ENCODE data around the gene RTN4. TPM values are rescaled to one million over a fixed set of nuclear protein-coding genes. Genes with fewer than 3 reads are reported as not detected.

The RTN4 gene
- total and polyA plus RNA-seq, 2 experiments from 2014 or later: 218 to 221 TPM

- TF ChIP-seq, protein P1, sequence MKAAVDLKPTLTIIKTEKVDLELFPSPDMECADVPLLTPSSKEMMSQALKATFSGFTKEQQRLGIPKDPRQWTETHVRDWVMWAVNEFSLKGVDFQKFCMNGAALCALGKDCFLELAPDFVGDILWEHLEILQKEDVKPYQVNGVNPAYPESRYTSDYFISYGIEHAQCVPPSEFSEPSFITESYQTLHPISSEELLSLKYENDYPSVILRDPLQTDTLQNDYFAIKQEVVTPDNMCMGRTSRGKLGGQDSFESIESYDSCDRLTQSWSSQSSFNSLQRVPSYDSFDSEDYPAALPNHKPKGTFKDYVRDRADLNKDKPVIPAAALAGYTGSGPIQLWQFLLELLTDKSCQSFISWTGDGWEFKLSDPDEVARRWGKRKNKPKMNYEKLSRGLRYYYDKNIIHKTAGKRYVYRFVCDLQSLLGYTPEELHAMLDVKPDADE (IDR thresholded peaks at IDR 0.05): no peak
- no peak for TF ChIP-seq CREB1 (CRISPR knock-in tag; IDR thresholded peaks at IDR 0.05; ENCODE audit: low read depth)
- TF ChIP-seq POLR2AphosphoS5 (IDR thresholded peaks at IDR 0.05; ENCODE audit: low read depth): no peak
- TF ChIP-seq CTCF (conservative IDR thresholded peaks at IDR 0.05; ENCODE audit: low read depth in 2 of 2): no peak
- no peak for TF ChIP-seq ZNF114 (CRISPR knock-in tag; IDR thresholded peaks at IDR 0.05)
- no peak for TF ChIP-seq NANOG (IDR thresholded peaks at IDR 0.05; ENCODE audit: borderline replicate concordance)
- TF ChIP-seq, protein P2, sequence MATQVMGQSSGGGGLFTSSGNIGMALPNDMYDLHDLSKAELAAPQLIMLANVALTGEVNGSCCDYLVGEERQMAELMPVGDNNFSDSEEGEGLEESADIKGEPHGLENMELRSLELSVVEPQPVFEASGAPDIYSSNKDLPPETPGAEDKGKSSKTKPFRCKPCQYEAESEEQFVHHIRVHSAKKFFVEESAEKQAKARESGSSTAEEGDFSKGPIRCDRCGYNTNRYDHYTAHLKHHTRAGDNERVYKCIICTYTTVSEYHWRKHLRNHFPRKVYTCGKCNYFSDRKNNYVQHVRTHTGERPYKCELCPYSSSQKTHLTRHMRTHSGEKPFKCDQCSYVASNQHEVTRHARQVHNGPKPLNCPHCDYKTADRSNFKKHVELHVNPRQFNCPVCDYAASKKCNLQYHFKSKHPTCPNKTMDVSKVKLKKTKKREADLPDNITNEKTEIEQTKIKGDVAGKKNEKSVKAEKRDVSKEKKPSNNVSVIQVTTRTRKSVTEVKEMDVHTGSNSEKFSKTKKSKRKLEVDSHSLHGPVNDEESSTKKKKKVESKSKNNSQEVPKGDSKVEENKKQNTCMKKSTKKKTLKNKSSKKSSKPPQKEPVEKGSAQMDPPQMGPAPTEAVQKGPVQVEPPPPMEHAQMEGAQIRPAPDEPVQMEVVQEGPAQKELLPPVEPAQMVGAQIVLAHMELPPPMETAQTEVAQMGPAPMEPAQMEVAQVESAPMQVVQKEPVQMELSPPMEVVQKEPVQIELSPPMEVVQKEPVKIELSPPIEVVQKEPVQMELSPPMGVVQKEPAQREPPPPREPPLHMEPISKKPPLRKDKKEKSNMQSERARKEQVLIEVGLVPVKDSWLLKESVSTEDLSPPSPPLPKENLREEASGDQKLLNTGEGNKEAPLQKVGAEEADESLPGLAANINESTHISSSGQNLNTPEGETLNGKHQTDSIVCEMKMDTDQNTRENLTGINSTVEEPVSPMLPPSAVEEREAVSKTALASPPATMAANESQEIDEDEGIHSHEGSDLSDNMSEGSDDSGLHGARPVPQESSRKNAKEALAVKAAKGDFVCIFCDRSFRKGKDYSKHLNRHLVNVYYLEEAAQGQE (IDR thresholded peaks at IDR 0.05; ENCODE audit: unreplicated experiment): no peak
- TF ChIP-seq STAT1 (IDR thresholded peaks at IDR 0.05; ENCODE audit: unreplicated experiment): no peak
Measured at GRCh38 chr2:55030766-55031165, 19.5 kb downstream of the RTN4 start (continued).

GRCh38 chr2:55029098-55029497 lies 21.2 kb downstream of the RTN4 start:
- H3K27me3 Mint-ChIP-seq (ENCODE audit: insufficient read depth, low read depth, poor library complexity): peaks cover 5% of the 10 kb centered on the region
- no peaks in the 10 kb centered on the region for H3K9me3 Mint-ChIP-seq
- H3K36me3 Mint-ChIP-seq (ENCODE audit: low read depth): no peaks in the 10 kb centered on the region; the same call in 2 of the 3 replicates
- H3K27ac Mint-ChIP-seq: peak overlapping the region; percentile 18; the same call in 1 of the 2 replicates
- TF ChIP-seq NANOG (IDR thresholded peaks at IDR 0.05; ENCODE audit: borderline replicate concordance) (no peak), POLR2AphosphoS5 (IDR thresholded peaks at IDR 0.05; ENCODE audit: low read depth) (no peak)
- Histone ChIP-seq H3K9me2 (ENCODE audit: insufficient read depth) (no peaks in the 10 kb centered on the region), H3F3A (replicated peaks; ENCODE audit: low read depth) (no peaks in the 10 kb centered on the region), H3K27me3 (ENCODE audit: insufficient read depth) (no peaks in the 10 kb centered on the region), H4K20me1 (replicated peaks; ENCODE audit: insufficient read depth) (peaks cover 63% of the 10 kb centered on the region), H3K79me2 (replicated peaks; ENCODE audit: insufficient read depth) (peaks cover 100% of the 10 kb centered on the region), H3K36me3 (ENCODE audit: insufficient read depth) (no peaks in the 10 kb centered on the region), H3K4me2 (peak overlapping the region; percentile 24; the same call in 1 of the 2 replicates), H2AFZ (no peak overlapping the region), H3K27ac (ENCODE audit: low read depth) (no peak overlapping the region), H3K4me3 (no peak overlapping the region), H3K4me1 (ENCODE audit: insufficient read depth) (peaks cover 72% of the 10 kb centered on the region)
- H3K4me3 Mint-ChIP-seq: no peak overlapping the region
- no peak for DNase-seq (ENCODE audit: low spot score)
- peaks cover 31% of the 10 kb centered on the region for H3K4me1 Mint-ChIP-seq
- no peak for ATAC-seq

All from GM23338 (cell line).